PFSK-1 (cell line): ENCODE measurements around the gene LIME1.

Source experiments
- FOXP2 ChIP-seq: optimal IDR thresholded peaks from 2 replicates; pipeline ENCODE3; 2011; ENCODE audit warnings: borderline replicate concordance, control low read depth, inconsistent platforms; ENCODE audit not compliant: insufficient read depth; ENCODE audit errors: extremely low read length, extremely low read depth
- POLR2AphosphoS5 ChIP-seq: IDR thresholded peaks from 2 replicates; pipeline ENCODE4 v1.6.1; 2012; ENCODE audit warnings: low read depth, mild to moderate bottlenecking, control low read depth, low read length, moderate library complexity
- REST ChIP-seq, 2 experiments: IDR thresholded peaks; 2 replicates each; pipeline versions ENCODE4 v1.6.1 to v1.8.0; 2011 to 2012; ENCODE audit warnings: low read depth in 2 of 2, low read length in 2 of 2, control low read depth in 1 of 2, inconsistent platforms in 1 of 2, mild to moderate bottlenecking in 1 of 2, moderate library complexity in 1 of 2; ENCODE audit not compliant: insufficient read depth in 1 of 2
- SIN3A ChIP-seq: IDR thresholded peaks from 2 replicates; pipeline ENCODE4 v1.6.1; 2012; ENCODE audit warnings: mild to moderate bottlenecking, low read length, moderate library complexity, borderline replicate concordance; ENCODE audit not compliant: insufficient read depth
- TAF1 ChIP-seq: IDR thresholded peaks from 2 replicates; pipeline ENCODE4 v1.6.1; 2012; ENCODE audit warnings: low read length, control low read depth, borderline replicate concordance; ENCODE audit not compliant: insufficient read depth

The LIME1 gene

GRCh38 chr20:63781181-63781580 lies 44.7 kb downstream of the LIME1 start:
- TF ChIP-seq FOXP2 (no peak), REST (IDR thresholded peaks at IDR 0.05; ENCODE audit: insufficient read depth in 1 of 2, low read depth in 2 of 2, low read length in 2 of 2) (no peak), TAF1 (no peak), SIN3A (no peak), POLR2AphosphoS5 (no peak)

- no peak for TF ChIP-seq FOXP2
- no peak for TF ChIP-seq POLR2AphosphoS5
- no peak for TF ChIP-seq REST (IDR thresholded peaks at IDR 0.05; ENCODE audit: insufficient read depth in 1 of 2, low read depth in 2 of 2, low read length in 2 of 2)
- TF ChIP-seq TAF1: no peak
- no peak for TF ChIP-seq SIN3A
These were observed 45.6 kb downstream of the LIME1 start for GRCh38 chr20:63782051-63782471.

GRCh38 chr20:63782521-63782971 lies 46.1 kb downstream of the LIME1 start:
- no peak for TF ChIP-seq FOXP2
- TF ChIP-seq TAF1: no peak
- TF ChIP-seq SIN3A: no peak
- TF ChIP-seq REST (IDR thresholded peaks at IDR 0.05; ENCODE audit: insufficient read depth in 1 of 2, low read depth in 2 of 2, low read length in 2 of 2): no peak
- no peak for TF ChIP-seq POLR2AphosphoS5

- TF ChIP-seq FOXP2 (no peak), TAF1 (no peak), POLR2AphosphoS5 (no peak), SIN3A (no peak), REST (IDR thresholded peaks at IDR 0.05; ENCODE audit: insufficient read depth in 1 of 2, low read depth in 2 of 2, low read length in 2 of 2) (no peak)
These were observed 47.5 kb downstream of the LIME1 start for GRCh38 chr20:63783970-63784369.

GRCh38 chr20:63785691-63786131 lies 49.2 kb downstream of the LIME1 start:
- TF ChIP-seq REST (IDR thresholded peaks at IDR 0.05; ENCODE audit: insufficient read depth in 1 of 2, low read depth in 2 of 2, low read length in 2 of 2): no peak
- no peak for TF ChIP-seq POLR2AphosphoS5
- TF ChIP-seq TAF1: no peak
- no peak for TF ChIP-seq SIN3A
- no peak for TF ChIP-seq FOXP2
